ENCODE measurements around the gene COPS7A.

COPS7A gene, protein sequence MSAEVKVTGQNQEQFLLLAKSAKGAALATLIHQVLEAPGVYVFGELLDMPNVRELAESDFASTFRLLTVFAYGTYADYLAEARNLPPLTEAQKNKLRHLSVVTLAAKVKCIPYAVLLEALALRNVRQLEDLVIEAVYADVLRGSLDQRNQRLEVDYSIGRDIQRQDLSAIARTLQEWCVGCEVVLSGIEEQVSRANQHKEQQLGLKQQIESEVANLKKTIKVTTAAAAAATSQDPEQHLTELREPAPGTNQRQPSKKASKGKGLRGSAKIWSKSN

DNA sequence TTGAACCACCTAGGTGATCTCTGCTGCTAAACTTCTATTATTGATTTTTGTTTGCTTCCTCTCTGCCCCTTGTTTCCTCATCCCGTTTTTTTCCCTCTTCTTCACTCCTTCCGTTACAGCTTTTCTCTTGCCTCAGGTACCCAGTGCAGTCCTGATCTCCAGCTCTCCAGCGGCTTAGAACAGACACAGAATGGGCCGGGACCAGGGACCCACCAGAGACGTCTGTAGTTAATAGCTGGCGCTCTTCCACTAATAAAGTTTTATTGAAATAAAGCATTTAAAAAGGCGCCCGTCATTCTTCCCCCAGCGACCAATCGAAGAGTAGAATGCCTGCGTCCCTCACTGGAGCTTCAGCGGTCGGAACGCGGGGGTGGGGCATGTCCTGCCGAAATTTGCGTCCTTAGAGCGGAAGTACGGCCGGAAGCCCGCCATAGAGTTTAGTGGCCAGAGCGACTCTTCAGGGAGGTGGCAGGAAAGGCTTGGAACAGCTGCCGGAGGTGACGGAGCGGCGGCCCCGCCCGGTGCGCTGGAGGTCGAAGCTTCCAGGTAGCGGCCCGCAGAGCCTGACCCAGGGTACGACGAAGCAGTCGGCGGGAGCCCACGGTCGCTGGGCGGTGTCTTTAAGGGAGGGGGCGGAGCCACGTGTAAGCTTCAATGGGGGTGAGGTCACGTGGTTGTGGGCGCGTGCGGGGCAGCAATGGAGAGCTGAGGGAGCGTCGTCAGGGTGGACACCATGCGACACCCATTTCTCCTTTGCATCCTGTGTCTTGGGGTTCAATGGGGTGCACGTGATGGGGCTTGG, at the start of gene COPS7A:
TSS of gene COPS7A (plus strand) at position 440 of the 802 bp plus-strand sequence. CDS start 611 bp downstream, outside the sequence.
- DNase-seq: peak; percentile 96 to 99 (median 99)
- intact Hi-C loops (cut with DNase I): loop anchor here (1.0 to 2.0 kb wide), 2 partner anchors 35 to 61 kb away; partner anchors contain the start of genes ING4 and ZNF384

DNA sequence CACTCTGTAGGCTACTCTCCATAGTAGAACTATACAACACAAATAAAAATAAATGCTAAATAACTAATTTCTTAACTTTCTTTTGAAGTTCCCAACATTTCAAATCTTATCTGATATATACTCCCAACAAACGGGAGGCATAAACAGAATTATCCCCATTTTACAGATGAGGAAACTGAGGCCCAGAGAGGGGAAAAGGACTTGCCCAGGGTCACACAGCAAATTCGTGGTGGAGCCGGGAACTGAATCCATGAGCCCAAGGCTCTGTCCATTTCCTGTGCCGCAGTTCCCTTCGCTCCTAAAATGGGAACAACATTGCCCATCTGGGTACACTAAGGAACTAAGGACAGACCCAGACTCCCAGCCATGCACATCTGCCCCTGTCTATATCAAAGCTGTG, 46.9 kb upstream of the COPS7A start:
- no peak for DNase-seq

DNA sequence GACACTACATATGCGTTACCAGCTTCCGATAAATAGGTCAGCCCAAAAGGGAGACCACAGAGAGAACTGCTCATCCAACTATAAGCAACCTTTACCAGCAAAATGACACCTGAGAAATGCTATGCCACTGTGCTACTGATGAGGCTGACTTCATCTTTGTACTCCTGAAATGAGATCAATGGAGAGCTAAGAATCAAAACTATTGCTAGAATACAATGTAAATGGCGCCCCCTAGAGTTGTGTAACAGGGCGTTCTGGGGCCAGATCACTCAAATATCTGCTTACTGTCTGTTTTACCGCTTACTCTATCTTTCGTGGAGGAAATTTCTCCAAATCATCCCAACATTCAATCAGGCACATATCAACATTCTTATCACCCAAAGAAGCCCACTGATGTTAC, 39.2 kb upstream of the COPS7A start:
- peak in 19 of 42 donors; percentile 14 to 69 (median 45) for DNase-seq
- intact Hi-C loops (cut with DNase I): loop anchor here (5.0 kb wide), 1 partner anchor 72 kb away; no protein-coding TSS in a partner anchor

More for the DNA sequence above, 46.9 kb upstream of the COPS7A start:
- intact Hi-C loops (cut with DNase I): no loop called here

DNA sequence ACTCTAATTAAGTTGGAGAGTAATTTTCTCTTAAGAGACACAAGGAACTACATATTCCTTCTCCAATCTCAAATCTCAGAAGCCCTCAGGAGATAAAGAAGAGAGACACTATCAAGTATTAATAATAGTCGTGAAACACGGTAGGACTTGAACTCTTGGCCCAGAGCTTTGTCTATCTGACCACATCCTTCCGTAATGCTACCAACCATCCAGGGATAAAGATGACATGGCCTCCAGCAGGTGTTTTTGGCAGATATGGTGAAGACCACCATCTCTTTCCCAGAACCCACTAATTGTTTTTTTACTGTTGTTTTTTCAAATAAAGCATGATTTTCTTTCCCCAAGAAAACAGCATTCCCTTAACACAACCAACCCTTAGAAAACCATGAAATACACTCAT, 38.0 kb upstream of the COPS7A start:
- intact Hi-C loops (cut with DNase I): loop anchor here (5.0 kb wide), 1 partner anchor 74 kb away; no protein-coding TSS in a partner anchor
- no peak for DNase-seq

DNA sequence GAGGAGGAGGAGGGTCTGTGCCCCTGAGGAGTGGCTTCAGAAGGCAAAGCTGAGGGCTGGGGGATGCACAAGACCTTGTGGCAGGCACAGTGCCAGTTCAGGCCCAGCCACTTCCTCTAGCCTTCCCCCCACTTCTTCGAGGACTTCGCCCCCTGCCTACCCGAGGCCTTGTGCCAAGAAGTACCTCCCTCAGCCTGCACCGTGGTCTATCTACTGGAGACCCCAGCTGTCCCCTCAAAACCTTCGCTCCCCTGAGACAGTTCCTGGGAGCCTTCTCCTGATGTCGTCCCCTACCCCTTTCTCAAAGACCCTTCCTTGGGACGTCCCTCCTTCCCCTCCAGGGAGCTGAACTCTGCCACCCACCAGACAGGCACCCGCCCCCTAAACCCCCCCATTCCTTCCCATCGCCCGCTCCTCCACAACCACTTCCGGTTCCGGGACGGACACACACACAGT, 35.3 kb upstream of the COPS7A start:
- intact Hi-C loops (cut with DNase I): loop anchor here (5.0 kb wide), 1 partner anchor 76 kb away; no protein-coding TSS in a partner anchor
- DNase-seq: peak in 29 of 42 donors; percentile 8 to 95 (median 89)

DNA sequence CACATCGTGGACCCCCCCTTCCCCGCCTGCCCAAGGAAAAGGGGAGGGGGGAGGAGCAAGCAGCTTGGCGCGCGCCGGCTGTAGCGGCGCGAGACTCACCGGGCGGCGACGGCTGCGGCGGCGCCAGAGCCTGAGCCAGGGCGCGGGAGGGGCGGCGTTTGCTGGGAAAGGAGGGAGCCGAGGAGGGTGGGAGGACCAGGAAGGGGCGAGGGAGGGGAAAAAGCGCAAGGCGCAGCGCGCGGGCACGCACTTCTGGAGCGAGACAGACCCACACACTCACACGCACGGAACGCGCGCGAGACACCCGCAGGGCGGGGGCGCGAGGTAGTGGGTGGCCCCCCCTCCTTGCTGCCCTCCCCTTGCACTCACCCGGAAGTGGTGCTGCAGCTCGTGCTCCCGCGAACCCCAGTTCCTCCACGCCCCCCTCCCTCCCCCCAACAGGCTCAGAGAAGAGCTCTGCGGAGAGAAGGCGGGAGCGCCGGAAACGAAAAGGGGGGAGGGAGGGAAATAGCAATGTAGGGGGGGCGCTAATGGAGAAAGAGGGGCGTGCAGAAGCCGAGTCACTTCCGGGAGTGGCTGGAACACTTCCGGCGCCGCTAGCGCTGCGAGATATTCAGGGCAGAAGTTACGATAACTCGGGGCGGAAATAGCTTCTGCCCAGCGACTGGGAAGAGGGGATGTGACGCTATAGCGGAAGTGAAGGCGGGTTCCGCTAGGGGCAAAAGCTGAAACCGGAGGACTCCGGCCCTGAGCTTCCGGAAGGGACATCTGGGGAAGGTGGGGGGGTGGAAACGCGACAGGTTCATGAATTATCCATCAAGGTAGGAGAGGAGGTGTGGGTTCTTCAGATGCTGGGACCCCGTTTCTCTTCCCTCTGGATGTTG, 34.6 kb upstream of the COPS7A start, which contains the start of gene ZNF384:
TSS of gene ZNF384 (minus strand) at position 377 of the 884 bp plus-strand sequence. CDS start 9,855 bp downstream, outside the sequence.
- intact Hi-C loops (cut with DNase I): loop anchor here (1.0 to 5.0 kb wide), 3 partner anchors 26 to 77 kb away; partner anchors contain the start of gene ING4
- peak; percentile 96 to 100 (median 99) for DNase-seq

DNA sequence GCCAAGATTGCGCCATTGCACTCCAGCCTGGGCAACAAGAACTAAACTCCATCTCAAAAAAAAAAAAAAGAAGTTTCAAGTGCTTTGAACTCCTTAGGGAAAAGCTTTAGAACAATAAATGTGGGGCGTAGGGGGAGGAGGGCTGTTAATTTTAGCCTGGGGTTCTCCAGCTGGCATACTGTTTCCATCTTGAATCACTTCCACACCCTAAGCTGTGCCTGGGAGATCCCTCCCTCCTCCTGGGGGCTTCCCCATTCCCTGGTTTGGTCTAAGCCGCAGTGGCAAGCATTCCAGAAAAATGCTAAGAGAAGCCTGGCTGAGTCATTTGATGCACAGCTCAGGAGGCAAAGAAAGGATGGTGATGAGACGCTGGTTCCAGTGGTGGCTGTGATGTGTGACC, 32.4 kb upstream of the COPS7A start:
- intact Hi-C loops (cut with DNase I): no loop called here
- peak in 7 of 42 donors; percentile 11 to 48 (median 27) for DNase-seq

DNA sequence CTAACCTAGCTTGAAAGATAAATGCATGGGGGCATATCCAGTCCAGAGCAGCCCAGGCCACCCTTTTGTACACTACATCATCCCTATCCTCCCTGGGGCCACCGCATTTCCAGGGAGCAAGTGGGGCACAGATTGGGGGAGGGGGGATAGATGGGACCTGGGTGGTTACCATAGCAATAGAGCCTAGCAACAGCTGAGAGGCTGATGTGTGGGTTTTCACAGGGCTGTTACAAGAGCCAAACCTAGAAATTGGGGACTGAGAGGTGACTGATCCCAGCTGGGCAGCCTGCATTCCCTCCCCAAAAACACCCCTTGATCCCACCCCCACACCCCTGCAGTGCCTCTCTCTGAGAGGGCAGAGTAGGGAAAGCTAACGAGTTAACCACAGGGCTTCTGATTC, 31.0 kb upstream of the COPS7A start:
- DNase-seq: peak in 17 of 42 donors; percentile 13 to 65 (median 34)
- intact Hi-C loops (cut with DNase I): no loop called here

DNA sequence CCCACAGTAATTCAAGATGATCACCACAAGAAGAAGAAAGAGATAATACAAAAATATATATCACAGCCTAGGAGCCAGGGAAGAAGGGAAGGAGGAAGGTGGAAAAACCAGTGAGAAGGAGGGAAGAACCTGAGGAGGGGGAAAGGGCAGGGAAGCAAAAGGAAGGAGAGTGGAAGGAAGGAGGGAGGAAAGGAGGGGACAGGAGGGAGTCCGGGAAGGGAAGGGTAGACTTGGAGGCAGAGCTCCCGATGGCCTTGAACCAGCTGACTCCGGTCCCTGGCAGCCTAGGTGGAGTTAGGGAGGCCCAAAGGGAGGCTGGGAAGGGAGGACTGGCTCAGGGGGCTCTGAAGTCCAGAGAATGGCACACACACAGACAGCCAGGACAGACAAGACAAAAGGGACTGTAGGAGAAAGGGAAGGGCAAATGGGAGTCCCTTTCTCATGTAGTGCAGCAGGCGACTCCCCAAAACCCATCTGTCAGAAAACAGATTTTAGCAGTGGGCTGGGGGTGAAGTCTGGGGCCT, 30.0 kb upstream of the COPS7A start:
- no peak for DNase-seq
- intact Hi-C loops (cut with DNase I): no loop called here

DNA sequence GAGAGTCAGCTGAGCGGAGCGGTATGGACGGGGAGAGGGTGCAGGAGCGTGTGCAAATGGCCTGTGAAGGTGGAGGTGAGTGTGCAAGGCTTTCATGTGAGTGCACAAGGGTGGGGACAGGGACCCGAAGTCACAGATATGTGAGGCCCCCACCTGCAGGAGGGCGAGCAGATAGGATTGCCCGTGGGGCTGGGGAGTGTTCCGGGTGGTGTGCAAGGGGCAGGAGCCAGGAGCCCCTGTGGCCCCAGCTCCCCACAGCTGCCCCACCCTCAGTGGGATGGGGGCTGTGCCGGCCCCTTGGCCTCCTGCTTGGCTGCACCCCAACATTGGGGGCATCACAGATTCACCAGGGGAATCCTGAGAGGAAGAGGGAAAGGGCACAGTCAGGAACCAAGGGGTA, 29.1 kb upstream of the COPS7A start:
- no peak for DNase-seq
- intact Hi-C loops (cut with DNase I): no loop called here

DNA sequence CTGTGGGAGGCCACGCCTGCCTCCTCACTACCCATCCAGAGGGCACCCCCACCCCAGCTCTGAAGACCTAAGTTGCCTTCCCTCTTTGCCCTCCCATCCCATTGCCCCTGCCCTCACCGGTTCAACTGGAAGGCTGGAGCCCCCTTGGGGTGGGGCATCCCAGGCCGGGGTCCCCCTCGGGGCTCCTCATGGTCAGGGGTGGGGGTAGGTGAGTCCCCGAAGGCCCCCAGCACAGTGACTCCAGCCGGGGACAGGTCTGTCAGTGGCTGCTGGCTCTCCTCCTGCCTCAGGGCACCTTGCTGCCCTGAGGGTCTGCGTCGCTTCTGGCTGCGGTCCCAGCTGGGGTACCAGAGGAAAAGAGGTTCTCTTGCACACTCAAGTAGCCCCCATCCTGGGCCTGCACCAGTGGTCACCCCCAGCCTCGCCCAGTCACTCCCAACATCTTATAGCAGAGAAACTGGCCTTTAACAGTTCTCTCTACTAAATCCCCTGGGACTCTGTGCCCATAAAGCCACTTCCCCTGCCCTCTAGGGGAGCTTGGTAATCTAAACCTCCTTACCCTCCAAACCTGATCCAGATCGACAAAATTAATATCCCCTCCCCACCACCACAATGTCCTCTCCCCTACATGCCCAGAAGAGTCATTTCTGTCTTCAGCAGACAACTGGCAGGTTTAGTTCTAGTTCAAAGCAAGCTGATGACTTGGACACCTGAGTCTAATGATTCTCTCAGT, 28.4 kb upstream of the COPS7A start:
- intact Hi-C loops (cut with DNase I): no loop called here
- no peak for DNase-seq

DNA sequence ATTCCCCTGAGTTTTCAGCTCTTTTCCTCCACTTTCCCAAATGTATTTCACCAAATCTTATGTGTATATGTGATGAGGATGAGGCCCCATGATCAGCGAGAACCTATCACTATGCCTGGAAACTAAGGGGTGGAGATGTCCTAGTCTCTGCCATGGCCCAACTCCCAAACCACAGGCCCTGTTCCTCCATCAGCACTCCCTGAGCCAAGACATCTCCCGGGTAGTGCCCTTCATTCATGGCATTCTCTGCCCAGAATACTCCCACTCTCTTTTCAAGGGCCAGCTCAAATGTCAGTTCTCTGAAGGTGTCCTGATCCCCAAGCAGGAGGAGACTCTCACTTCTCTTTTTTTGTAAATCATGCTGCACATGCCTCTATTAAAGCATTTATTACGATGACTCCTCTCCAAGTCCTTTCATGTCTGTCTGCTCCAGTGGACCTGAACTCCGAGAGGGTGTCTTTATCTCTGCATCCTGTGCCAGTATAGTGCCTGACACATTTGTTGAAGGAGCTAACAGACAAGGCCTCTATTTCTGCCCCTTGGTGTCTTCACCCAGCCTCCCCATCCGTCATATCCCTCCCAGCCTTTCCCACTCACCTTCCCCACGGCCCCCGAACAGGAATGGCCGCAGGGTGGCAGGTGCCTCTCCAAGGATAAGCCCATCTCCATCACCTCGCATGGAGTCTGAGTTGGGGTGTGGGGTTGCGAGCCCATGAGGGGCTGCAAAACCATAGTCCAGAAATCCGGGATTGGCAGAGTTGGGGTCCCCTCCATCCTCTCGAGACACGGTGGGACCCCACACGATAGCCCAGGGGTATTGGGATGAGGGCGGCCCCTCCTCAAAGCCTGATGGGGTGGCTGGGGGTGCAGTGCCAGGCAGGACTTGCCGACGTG, 26.9 kb upstream of the COPS7A start:
- intact Hi-C loops (cut with DNase I): no loop called here
- DNase-seq: no peak

DNA sequence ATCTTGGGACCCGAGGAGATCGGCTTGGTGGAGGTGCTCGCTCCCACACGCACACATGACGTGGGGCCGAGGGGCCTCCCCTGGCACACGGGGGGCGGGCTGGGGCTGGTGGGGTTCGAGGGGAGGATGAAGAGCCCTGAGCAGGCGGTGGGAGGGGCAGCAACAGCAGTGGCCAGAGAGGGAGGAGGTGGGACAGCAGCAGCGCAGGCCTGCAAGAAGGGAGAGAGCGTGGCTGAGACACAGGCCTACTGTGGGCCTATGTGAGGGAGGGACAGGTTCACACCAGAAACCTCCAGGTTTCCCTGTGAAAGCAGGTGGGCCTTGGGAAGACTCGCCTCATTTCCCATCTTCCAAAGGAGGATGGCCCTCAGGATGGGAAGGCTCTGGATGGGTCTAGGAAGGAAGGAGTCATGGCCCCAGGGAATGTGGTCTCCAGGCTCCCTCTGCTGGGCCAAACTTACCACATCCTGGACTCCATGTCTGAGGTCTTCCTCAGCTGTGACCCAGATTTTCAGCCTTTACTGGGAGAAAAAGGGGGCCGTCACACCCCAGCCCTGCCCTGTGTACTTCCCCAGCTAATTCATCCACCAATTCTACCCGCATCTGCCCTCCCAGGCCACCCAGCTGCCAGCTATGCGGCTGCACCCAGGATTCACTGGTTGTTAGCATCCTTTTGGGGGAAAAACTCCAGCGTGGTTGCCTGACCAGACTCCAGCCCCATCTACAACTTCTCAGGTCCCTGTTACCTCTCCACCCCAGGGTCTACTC, 26.1 kb upstream of the COPS7A start:
- DNase-seq: peak in 19 of 42 donors; percentile 6 to 62 (median 30)
- intact Hi-C loops (cut with DNase I): no loop called here

DNA sequence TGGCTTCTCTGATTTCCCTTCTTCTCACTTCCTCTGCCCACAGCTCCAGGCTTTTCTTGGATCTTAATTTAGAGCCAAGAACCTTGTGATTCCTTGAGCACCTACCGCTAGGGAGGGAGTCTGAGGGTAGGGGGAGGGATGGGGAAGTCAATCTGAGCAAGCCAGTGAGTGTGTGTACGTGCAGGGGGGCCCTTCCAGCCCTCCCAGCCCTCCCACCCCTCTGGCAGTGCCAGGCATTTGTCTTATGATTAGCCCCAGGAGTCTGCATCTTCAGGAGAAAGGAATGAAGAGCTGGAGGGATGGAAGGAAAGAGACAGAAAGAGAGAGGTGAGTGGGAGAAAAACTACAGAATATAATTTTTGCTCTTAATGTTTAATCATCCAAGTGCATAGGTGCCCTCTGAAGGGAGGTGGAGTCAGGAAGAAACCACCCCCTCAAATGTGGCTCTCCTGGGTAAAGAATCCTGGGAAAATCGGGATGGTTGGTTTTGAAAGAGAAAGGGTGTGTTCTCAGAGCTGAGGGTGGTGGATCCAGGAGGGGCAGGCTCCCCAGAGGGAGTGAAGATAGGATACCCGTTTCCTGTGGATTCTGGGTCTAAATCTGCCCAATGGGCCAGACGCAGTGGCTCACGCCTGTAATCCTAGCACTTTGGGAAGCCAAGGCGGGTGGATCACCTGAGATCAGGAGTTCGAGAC, 25.3 kb upstream of the COPS7A start:
- peak in 30 of 42 donors; percentile 2 to 83 (median 50) for DNase-seq
- intact Hi-C loops (cut with DNase I): no loop called here

DNA sequence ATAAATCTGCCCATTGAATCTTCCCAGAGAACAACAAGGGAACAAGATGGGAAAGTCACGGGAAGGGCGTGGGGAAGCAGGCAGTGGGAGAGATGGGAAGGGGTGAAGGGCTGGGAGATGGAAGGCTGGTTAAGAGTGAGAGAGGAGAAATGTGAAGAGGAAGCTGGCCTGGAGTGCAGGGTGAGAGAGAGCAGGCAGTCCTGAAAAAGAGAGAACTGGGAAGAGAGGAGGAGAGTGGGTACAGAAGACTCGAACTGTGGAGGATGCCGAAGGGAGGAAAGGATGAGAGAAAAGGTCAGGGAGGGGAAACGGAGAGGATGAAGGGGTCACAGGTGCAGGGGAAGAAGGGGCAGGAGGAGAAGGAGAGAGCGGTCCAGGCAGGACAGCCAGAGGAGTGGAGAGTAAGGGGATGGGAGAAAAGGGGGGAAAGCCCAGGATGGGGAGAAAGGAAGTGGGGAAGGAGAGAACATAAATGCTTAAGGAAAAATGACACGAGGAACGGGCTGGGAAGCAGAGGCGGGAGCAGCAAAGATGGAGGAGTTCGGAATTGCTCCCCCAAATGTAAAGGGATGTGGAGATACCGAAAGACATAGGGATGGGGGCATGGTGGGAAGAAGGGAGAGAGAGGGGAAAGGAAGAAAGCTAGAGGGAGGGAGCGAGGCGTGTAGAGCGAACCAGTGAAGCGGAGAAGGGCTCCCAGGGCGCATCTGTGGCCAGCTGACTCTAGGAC, 24.4 kb upstream of the COPS7A start:
- intact Hi-C loops (cut with DNase I): no loop called here
- no peak for DNase-seq
